K562 (cell line): ENCODE results near the gene GABPB1.

Source experiments
- ATF1 ChIP-seq, 2 experiments: fragments of 450-650 bp in 1 of 2; IDR thresholded peaks; 2 replicates each; pipeline ENCODE4 v1.6.1; 2016; ENCODE audit warnings: missing compliant biosample characterization in 1 of 2, missing genetic modification characterization in 1 of 2
- KHSRP ChIP-seq: fragments of 450-650 bp; IDR thresholded peaks from 2 replicates; pipeline ENCODE4 v1.6.1; 2017
- PHF21A ChIP-seq: fragments of 450-650 bp; IDR thresholded peaks from 2 replicates; pipeline ENCODE4 v1.6.1; 2017; ENCODE audit warnings: low read depth, borderline replicate concordance
- RAD21 ChIP-seq, 2 experiments: fragments of 250-450 bp in 1 of 2; fragments of 450-650 bp in 1 of 2; sonication (Bioruptor Pico) in 1 of 2; formaldehyde crosslinking in 1 of 2; IDR thresholded peaks in 1 of 2; conservative IDR thresholded peaks in 1 of 2; 2 replicates each; pipeline versions ENCODE4 v1.4.0 to v1.8.0; 2020 to 2022; ENCODE audit warnings: mild to moderate bottlenecking in 2 of 2, moderate library complexity in 1 of 2
- TEAD4 ChIP-seq, 2 experiments: sonication (generic) in 1 of 2; formaldehyde crosslinking in 1 of 2; IDR thresholded peaks; 2 replicates each; pipeline versions ENCODE4 v1.6.1 to v1.8.0; 2012 to 2022; ENCODE audit warnings: borderline replicate concordance in 1 of 2, inconsistent platforms in 1 of 2, low read length in 1 of 2, mild to moderate bottlenecking in 1 of 2, missing genetic modification reagents in 1 of 2
- TF ChIP-seq, protein P1 (sequence below): fragments of 450-650 bp; formaldehyde crosslinking; IDR thresholded peaks from 2 replicates; pipeline ENCODE4 v1.4.0; 2020; ENCODE audit warnings: mild to moderate bottlenecking, moderate library complexity

DNA sequence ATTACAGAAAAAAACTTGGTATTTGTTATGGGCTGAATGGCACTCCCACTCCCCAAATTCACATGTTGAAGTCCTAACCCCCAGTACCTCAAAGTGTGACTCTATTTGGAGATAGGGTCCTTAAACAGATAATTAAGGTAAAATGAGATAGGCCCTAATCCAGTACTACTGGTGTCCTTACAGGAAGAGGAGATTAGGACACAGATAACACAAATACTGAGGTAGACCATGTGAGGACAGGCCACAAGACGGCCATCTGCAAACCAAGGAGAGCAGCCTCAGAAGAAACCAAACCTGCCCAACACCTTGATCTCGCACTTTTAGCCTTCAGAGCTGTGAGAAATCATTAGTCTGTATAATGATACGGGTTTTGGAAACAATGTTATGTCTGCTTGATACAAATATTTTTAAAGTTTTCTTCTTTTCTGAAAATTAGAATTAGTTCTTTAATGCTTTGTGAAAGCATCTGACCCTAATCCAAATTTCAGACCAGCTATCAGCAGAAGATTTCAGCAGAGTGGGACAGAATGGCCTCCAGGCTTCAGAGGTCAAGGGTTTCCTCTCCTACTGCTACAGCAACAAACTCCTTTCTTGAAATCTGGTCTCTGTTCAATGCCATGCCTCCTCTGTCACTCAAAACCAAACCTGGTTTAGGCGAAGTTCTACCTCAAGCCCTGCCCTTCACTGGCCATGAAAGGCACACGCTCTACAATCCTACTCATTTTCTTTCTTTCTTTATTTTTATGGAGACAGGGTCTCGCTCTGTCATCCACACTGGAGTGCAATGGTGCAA, 67.5 kb downstream of the GABPB1 start:
- TF ChIP-seq PHF21A (no peak), KHSRP (no peak), RAD21 (CRISPR knock-in tag; conservative IDR thresholded peaks at IDR 0.05 in 1 of 2, IDR thresholded peaks at IDR 0.05 in 1 of 2) (no peak), ATF1 (CRISPR knock-in tag; IDR thresholded peaks at IDR 0.05) (no peak), ATF1 (tag; IDR thresholded peaks at IDR 0.05) (no peak), TEAD4 (IDR thresholded peaks at IDR 0.05; ENCODE audit: low read length) (no peak), TEAD4 (CRISPR knock-in tag; IDR thresholded peaks at IDR 0.05; ENCODE audit: borderline replicate concordance) (no peak)
- TF ChIP-seq, protein P1, sequence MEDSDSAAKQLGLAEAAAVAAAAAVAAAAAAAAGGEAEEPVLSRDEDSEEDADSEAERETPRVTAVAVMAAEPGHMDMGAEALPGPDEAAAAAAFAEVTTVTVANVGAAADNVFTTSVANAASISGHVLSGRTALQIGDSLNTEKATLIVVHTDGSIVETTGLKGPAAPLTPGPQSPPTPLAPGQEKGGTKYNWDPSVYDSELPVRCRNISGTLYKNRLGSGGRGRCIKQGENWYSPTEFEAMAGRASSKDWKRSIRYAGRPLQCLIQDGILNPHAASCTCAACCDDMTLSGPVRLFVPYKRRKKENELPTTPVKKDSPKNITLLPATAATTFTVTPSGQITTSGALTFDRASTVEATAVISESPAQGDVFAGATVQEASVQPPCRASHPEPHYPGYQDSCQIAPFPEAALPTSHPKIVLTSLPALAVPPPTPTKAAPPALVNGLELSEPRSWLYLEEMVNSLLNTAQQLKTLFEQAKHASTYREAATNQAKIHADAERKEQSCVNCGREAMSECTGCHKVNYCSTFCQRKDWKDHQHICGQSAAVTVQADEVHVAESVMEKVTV (CRISPR knock-in tag): no peak
